ENCODE data around the gene WDFY4.

DNA sequence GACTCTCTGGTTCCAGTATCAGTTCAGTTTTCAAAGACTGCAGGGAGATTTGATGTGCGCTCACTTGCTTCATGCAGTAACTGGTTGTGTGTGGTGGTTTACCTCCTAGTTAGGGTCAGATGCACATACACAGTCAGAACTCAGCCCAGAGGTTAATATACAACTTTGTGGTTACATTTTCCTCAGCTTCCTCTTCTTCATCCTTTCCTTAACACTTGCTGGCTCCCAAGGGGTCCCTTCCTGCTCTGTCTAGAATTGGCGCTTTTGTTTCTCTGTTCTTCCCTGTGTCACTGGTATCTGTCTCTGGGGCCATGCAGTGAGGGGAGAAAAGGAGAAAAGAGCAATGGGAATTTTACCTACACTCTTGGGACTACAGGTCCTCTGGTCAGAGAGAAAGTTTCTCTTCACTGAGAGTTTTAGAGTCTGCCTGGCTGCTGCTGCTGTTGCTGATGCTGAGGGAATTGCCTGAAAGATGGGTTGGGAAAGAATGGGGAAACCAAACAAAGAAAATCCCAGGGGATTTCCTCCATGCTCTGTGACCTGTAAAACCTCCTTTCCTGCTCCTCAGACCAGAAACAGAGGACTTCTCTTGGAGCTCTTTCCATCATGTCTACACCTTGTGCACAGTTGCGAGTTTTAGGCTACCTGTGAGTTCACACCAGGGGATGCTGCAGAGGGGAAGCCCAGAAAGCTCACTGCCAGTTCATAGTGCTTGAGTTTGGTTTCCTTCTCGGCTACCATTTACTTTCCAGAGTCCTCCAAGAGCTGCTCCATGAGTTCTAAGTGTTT, 74.6 kb downstream of the WDFY4 start:
- TF ChIP-seq, protein P1, sequence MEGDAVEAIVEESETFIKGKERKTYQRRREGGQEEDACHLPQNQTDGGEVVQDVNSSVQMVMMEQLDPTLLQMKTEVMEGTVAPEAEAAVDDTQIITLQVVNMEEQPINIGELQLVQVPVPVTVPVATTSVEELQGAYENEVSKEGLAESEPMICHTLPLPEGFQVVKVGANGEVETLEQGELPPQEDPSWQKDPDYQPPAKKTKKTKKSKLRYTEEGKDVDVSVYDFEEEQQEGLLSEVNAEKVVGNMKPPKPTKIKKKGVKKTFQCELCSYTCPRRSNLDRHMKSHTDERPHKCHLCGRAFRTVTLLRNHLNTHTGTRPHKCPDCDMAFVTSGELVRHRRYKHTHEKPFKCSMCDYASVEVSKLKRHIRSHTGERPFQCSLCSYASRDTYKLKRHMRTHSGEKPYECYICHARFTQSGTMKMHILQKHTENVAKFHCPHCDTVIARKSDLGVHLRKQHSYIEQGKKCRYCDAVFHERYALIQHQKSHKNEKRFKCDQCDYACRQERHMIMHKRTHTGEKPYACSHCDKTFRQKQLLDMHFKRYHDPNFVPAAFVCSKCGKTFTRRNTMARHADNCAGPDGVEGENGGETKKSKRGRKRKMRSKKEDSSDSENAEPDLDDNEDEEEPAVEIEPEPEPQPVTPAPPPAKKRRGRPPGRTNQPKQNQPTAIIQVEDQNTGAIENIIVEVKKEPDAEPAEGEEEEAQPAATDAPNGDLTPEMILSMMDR (IDR thresholded peaks at IDR 0.05): no peak
- TF ChIP-seq EP300 (IDR thresholded peaks at IDR 0.05): no peak
- no peak for TF ChIP-seq POLR2AphosphoS5 (IDR thresholded peaks at IDR 0.05)
- no peak for TF ChIP-seq POLR2A (IDR thresholded peaks at IDR 0.05)

Data from gastroesophageal sphincter (tissue), 3 donors.